Measurements from ENCODE around the gene KATNIP.

Gene KATNIP

DNA sequence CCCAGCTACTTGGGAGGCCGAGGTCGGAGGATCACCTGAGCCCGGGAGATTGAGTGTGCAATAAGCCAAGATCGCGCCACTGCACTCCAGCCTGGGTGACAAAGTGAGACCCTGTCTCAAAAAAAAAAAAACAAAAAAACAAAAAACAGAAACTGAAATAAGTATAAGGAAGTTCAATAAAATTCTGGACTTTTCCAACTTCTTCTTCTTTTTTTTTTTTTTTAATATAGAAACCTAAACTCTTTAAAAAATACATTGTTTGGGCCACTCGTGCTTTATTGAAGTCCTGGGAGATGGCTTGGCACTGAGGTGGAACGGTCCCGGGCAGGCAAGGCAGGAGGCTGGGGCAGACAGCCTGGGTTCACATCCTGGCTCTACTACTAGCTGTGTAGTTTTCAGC is 36.8 kb downstream of the KATNIP start:
- Mint-ChIP-seq H3K27ac (no peak overlapping the region), H3K27me3 (no peaks in the 10 kb centered on the region), H3K4me3 (no peak overlapping the region), H3K4me1 (ENCODE audit: low read depth) (no peaks in the 10 kb centered on the region), H3K9me3 (no peaks in the 10 kb centered on the region), H3K36me3 (ENCODE audit: low read depth) (peaks cover 37% of the 10 kb centered on the region)

DNA sequence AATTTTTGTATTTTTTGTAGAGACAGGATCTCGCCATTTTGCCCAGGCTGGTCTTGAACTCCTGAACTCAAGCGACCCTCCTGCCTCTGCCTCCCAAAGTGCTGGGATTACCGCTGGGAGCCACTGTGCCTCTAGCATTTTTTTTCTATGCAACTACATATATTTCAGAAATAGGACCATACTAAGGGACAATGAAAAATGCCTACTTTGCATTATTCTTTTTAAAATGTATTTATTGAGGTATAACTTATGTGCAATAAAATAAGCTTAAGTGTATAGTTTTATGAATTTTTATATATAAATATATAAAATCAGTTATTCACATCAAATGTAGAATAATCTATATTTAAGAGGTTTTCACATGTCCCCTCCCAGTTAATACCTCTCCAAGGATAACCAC is 38.1 kb downstream of the KATNIP start:
- Mint-ChIP-seq H3K27ac (no peak overlapping the region), H3K4me1 (ENCODE audit: low read depth) (no peaks in the 10 kb centered on the region), H3K36me3 (ENCODE audit: low read depth) (peaks cover 36% of the 10 kb centered on the region), H3K9me3 (no peaks in the 10 kb centered on the region), H3K27me3 (no peaks in the 10 kb centered on the region), H3K4me3 (no peak overlapping the region)

DNA sequence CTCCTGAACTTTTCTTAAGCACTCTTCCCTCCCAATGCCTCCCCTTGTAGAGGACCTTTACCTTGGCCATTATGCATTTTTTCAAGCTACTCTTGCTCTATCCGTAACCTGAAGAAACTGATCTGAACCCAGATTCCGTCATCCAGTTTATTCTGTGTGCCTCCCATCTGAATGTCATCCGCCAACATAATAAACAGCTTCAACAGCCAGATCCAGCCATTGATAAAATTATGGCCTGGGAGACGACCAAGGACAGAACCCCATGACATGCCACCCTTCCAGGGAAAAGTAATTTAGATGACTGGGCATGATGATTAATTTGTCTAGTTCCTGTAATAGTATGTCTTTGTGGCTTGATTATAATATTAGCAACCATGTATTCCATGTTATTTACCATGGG is 41.9 kb downstream of the KATNIP start:
- no peaks in the 10 kb centered on the region for H3K9me3 Mint-ChIP-seq
- H3K4me3 Mint-ChIP-seq, result no peak overlapping the region
- no peak overlapping the region for H3K27ac Mint-ChIP-seq
- H3K27me3 Mint-ChIP-seq, result no peaks in the 10 kb centered on the region
- peaks cover 22% of the 10 kb centered on the region for H3K36me3 Mint-ChIP-seq (ENCODE audit: low read depth)
- H3K4me1 Mint-ChIP-seq (ENCODE audit: low read depth), result no peaks in the 10 kb centered on the region

DNA sequence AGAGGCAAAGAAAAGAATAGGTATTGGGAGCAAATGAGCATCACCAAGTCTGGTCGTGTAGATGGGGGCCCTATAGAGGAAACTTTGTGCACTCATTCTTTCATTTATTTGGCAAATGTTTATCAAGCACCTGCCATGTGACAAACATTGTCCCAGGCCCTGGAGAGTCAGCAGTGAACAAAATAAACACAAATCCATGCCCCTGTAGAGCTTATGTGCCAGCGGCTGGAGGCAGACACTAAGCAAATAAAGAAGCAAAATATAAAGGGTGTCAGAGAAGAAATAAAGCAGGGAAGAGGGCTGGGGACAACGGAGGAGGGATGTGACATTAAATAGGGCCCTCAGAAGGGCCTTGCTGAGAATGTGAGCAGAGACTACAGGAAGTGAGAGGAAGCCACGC is 45.5 kb downstream of the KATNIP start:
- H3K4me1 Mint-ChIP-seq (ENCODE audit: low read depth), result no peaks in the 10 kb centered on the region
- no peaks in the 10 kb centered on the region for H3K27me3 Mint-ChIP-seq
- H3K9me3 Mint-ChIP-seq, result no peaks in the 10 kb centered on the region
- H3K4me3 Mint-ChIP-seq, result no peak overlapping the region
- peaks cover 19% of the 10 kb centered on the region for H3K36me3 Mint-ChIP-seq (ENCODE audit: low read depth)
- no peak overlapping the region for H3K27ac Mint-ChIP-seq

DNA sequence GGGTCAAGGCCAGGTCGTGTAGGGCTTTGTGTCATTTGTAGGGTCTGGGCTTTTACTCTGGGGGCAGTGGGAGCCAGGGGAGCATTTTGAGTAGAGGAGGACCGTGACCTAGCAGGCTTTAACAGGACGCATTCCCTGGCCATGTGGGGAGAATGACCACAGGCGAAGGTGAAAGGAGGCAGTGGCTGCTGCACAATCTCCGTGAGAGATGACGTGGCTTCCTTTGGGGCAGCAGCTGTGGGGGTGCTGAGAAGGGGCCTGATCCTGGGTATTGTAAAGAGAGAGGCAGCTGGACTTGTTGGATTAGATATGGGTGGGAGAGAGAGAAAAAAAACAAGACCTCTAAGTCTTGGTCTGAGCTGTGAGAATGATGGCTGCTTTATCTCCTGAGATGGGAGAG is 46.0 kb downstream of the KATNIP start:
- Mint-ChIP-seq H3K27me3 (no peaks in the 10 kb centered on the region), H3K4me1 (ENCODE audit: low read depth) (no peaks in the 10 kb centered on the region), H3K27ac (no peak overlapping the region), H3K36me3 (ENCODE audit: low read depth) (peaks cover 14% of the 10 kb centered on the region), H3K9me3 (no peaks in the 10 kb centered on the region), H3K4me3 (no peak overlapping the region)

DNA sequence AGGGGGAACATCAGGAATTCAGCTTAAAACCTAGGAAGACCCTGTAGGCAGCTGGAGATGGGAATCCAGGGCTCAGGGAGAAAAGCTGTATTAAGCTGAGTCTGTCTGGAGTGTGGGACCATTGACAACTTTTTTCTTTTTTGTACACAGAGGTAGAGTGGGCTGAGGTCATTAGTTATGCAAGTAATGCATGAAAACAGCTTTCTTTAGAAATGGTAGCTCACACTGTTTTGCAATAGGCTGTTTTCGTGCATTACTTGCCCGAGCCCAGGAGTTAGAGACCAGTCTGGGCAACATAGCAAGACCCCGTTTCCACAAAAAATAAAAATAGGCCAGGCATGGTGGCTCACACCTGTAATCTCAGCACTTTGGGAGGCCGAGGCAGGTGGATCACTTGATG is 46.5 kb downstream of the KATNIP start:
- Mint-ChIP-seq H3K4me1 (ENCODE audit: low read depth) (no peaks in the 10 kb centered on the region), H3K36me3 (ENCODE audit: low read depth) (peaks cover 14% of the 10 kb centered on the region), H3K27ac (no peak overlapping the region), H3K9me3 (no peaks in the 10 kb centered on the region), H3K4me3 (no peak overlapping the region), H3K27me3 (no peaks in the 10 kb centered on the region)

DNA sequence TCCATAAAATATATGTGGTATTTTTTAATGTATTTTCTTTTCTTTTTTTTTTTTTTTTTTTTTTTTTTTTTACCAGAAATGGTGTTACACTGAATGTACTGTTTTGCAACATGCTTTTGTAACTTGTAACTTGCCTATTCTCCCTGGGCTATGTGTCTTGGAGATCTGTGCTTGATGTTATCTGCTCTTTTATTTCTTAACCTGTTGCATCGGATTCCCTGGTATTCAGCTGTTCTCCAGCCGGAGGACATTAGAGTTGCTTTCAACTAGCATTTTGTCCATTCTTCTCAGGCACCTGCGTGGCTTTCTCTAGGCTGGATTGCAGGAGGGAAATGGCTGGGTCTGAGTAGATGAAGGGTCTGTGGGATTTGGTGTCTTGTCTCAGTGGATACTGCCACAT is 47.4 kb downstream of the KATNIP start:
- peaks cover 6% of the 10 kb centered on the region for H3K36me3 Mint-ChIP-seq (ENCODE audit: low read depth)
- no peak overlapping the region for H3K4me3 Mint-ChIP-seq
- H3K27me3 Mint-ChIP-seq, result no peaks in the 10 kb centered on the region
- no peaks in the 10 kb centered on the region for H3K9me3 Mint-ChIP-seq
- H3K27ac Mint-ChIP-seq, result no peak overlapping the region
- no peaks in the 10 kb centered on the region for H3K4me1 Mint-ChIP-seq (ENCODE audit: low read depth)

DNA sequence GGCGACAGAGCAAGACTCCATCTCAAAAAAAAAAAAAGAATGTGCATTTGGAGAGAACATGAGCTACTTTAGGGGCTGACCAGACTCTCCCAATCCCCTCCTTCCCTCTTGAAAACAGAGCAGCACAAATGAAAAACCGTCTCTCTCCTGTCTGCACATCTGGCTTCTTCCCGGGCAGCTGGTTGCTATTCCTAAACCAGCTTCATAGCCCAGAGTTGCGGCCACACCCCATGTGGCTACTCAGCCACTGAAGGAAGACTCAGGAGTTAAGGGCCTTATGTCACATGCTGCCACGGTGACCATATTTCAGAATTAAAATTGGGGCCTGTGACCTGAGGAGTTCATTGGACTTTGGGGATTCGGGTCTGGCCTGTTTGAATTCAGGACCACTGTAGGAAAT is 48.3 kb downstream of the KATNIP start:
- Mint-ChIP-seq H3K36me3 (ENCODE audit: low read depth) (no peaks in the 10 kb centered on the region), H3K4me3 (no peak overlapping the region), H3K27ac (no peak overlapping the region), H3K4me1 (ENCODE audit: low read depth) (no peaks in the 10 kb centered on the region), H3K9me3 (no peaks in the 10 kb centered on the region), H3K27me3 (no peaks in the 10 kb centered on the region)

DNA sequence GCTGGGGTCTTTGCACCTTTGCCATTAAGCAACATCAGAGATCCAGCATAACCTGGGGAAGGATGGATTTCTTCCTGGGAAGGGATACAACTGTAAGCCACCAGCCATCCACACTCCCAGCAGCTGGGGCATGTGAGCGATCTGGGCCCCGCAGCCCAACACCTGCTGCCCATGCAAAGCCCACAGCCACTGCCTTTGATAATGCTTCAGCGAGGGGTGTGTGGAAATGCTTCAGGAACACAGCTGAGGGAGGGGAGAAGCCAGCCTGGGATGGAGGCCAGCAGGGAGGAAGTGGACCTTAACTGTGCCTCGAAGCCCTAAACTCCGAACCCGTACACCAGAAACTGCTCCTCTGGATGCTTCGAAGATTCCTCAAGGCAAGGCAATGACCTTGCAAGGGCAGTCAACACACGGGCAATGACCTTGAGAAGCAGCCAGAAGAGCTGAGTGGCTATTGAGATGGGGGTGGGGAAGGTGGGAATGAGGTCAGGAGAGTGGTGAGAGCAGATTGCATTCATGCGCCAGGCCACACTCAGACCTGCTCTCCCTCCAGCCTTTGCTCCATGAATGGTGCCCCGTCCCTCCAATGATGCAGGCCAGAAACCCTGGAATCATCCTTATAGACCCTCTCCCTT is 49.1 kb downstream of the KATNIP start:
- no peaks in the 10 kb centered on the region for H3K4me1 Mint-ChIP-seq (ENCODE audit: low read depth)
- no peaks in the 10 kb centered on the region for H3K27me3 Mint-ChIP-seq
- no peak overlapping the region for H3K4me3 Mint-ChIP-seq
- no peaks in the 10 kb centered on the region for H3K9me3 Mint-ChIP-seq
- H3K36me3 Mint-ChIP-seq (ENCODE audit: low read depth), result no peaks in the 10 kb centered on the region
- H3K27ac Mint-ChIP-seq, result peak overlapping the region; percentile 66

DNA sequence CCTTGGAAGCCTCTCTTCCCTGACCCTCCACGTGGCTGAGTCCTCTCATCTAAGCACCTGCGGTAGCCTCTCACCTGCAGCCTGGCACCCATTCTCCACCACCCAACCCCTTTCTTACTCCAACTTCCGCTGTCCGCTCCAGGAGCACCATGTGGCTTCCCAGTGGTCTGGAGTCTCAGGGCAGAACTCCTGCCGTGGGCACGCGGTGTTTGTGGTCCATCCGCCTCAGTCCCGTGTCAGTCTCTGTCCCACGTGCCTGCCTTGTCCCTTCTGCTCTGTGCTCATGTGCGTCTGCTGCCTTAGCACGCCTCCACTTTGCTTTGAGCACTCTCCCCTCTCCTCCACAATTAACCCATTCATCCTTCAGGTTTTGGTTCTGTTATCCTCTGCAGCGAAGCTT is 49.7 kb downstream of the KATNIP start:
- Mint-ChIP-seq H3K36me3 (ENCODE audit: low read depth) (no peaks in the 10 kb centered on the region), H3K9me3 (no peaks in the 10 kb centered on the region), H3K4me3 (no peak overlapping the region), H3K4me1 (ENCODE audit: low read depth) (no peaks in the 10 kb centered on the region), H3K27me3 (no peaks in the 10 kb centered on the region), H3K27ac (peak overlapping the region; percentile 66)

Data from stimulated activated naive CD8-positive, alpha-beta T cell treated with anti-CD3 and anti-CD28 coated beads, Interleukin-15, Interleukin-2, amounts not matched to agents 100 ng/mL and 50 ng/mL, for 24 hours (primary cell).